GM12891 (cell line): ENCODE results near the gene GSG1L2.

Experiments
- POLR2A ChIP-seq: IDR thresholded peaks from 2 replicates; pipeline ENCODE4 v1.6.1; 2011; ENCODE audit warnings: low read depth, low read length, control low read depth
- POLR2AphosphoS5 ChIP-seq: IDR thresholded peaks from 2 replicates; pipeline ENCODE4 v1.6.1; 2011; ENCODE audit warnings: low read depth, low read length, control low read depth

GRCh38 chr17:9818760-9819159 is 3.1 kb downstream of the GSG1L2 start:
- TF ChIP-seq POLR2A (no peak), POLR2AphosphoS5 (no peak)
